HG03039 (cell line): Measurements from ENCODE around the gene P2RX6.

Experiments
- ATAC-seq: cut with Tn5 transposase; IDR thresholded peaks from one replicate; pipeline ENCODE4 v1.9.1; 2021; ENCODE audit warnings: mild to moderate bottlenecking, moderate library complexity; ENCODE audit not compliant: unreplicated experiment

The P2RX6 gene

DNA sequence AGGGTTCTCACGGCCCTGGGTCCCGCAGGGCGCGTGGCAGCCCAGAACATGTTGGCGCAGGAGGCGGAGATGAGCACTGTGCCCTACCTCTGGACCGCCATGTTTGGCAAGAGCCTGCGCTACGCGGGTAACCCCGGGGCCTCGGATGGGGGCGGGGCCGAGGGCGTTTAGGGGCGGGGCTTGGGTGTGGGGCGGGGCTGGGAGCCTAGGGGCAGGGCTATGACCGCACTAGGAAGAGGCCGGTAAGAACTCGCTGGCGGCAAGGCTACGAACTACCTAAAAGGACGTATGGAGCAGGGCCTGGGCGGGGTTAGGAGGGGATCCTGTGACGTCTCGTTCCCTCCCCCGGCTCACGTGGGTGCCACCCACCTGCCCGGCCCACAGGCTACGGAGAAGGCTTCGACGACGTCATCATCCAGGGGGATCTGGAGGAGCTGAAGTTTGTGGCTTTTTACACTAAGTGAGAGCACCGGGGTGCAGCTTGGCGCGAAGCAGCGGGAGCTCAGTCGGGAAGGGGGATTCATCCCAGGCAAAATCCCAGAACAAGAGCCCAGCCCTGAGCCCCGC is 35.6 kb upstream of the P2RX6 start:
- ATAC-seq = no peak

DNA sequence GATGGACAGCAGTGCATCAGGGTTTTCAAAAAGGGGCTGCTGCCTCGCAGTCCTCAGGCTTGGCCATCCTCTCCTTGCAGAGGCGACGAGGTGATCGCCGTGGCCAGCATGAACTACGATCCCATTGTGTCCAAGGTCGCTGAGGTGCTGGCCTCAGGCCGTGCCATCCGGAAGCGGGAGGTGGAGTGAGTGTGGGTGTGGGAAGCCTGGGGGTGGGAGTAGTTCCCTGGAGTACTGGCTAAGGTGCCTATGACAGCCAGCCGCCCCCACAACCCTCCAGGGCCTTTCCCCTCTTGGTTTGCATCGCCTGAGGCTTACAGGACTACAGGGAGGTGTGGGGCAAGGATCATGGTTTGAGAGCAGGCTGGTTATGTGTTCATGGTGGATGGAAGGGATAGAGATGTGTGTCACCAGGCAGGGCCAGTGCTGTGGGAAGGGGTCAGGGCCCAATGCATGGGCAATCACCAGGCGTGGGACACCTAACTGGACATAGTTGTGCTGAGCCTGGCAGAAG is 35.0 kb upstream of the P2RX6 start:
- ATAC-seq = no peak

- ATAC-seq = no peak
Measured at GRCh38 chr22:20980523-20980922, 34.4 kb upstream of the P2RX6 start.

DNA sequence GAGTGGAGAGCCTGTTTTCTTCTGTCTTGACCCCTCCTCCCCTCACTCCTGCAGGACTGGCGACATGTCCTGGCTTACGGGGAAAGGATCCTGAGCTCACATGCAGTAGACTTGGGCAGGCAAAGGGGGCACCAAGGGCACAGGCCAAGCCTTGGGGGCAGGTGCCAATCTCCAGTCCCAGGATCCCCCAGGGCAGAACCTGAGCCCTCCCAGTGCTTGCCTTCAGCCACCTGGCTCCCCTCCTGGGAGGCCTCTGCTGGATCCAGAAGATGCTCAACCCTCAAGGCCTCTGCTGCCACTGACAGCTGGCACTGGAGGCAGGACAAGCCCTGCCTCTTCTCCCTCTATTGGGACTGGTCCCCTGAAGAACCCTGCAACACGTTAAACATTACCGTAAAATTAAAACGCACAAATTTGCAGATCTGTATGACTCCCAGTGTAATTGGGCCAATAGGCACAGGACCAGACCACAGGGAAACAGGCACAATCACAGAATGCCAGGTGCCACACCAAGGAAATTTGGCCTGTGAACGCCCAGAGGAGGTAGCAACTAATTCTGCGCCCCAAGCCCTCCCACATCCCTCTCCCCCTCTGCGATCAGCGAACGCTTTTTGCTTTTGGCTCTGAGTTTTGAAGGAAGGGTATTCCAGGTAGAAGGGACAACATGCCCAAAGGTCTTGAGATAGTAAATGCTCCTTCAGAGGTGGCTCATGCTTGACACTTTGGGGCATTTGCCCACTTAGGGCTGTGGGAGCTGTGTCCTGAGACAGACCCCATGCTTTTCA is 33.8 kb upstream of the P2RX6 start:
- ATAC-seq = no peak

- peak; percentile 69 for ATAC-seq
Measured at GRCh38 chr22:20981787-20982562, 33.0 kb upstream of the P2RX6 start, which contains the start of gene LZTR1. Gene LZTR1 (plus strand): TSS chr22:20982297. CDS start chr22:20982372, 75 bp downstream.

GRCh38 chr22:20982563-20982882 is 32.4 kb upstream of the P2RX6 start:
- peak; percentile 13 for ATAC-seq

GRCh38 chr22:20983081-20983771 is 31.7 kb upstream of the P2RX6 start:
- no peak for ATAC-seq

DNA sequence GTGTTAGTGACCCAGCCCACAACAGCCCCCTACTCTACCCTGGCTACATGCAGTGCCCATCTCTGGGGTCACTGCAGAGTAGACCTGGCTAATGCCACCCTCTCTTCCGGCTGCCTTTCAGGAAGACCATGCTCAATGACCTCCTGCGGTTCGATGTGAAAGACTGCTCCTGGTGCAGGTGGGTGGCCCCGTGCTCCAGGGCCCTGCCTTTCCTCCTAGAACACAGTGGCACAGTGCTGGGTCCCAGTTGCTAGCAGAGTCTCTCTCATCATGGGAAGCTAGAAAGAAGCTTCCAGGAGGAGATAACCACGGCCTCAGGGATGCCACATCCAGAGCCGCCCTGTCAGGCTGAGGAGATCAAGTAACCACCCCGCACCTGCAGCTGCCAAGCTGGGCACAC is 29.2 kb upstream of the P2RX6 start:
- ATAC-seq = no peak

DNA sequence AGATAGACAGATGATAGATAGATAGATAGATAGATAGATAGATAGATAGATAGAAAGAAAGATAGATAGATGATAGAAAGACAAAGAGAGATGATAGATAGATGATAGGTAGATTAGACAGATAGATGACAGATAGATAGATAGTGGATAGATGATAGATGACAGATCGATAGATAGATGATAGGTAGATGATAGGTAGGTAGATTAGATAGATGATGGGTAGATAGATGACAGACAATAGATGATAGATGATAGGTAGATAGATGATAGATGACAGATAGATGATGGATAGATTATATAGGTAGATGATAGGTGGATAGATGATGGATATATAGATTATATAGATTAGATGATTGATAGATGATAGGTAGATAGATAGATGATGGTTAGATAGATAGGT is 28.6 kb upstream of the P2RX6 start:
- no peak for ATAC-seq

DNA sequence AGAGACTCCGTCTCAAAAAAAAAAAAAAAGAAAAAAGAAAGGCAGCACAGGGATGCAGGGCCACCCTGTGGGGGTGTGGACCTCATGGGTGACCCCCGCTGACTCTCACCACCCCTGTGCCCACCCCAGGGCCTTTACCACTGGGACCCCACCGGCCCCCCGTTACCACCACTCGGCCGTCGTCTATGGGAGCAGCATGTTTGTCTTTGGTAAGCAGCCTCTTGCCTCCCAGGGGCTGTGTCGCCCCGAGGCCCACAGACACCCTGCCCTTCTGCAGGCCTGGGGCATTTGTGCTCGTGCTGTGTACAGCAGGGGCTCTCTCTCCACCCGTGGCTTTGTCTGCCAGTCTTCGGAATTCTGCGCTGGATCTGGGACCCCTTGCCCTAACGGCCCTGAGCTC is 27.6 kb upstream of the P2RX6 start:
- no peak for ATAC-seq

DNA sequence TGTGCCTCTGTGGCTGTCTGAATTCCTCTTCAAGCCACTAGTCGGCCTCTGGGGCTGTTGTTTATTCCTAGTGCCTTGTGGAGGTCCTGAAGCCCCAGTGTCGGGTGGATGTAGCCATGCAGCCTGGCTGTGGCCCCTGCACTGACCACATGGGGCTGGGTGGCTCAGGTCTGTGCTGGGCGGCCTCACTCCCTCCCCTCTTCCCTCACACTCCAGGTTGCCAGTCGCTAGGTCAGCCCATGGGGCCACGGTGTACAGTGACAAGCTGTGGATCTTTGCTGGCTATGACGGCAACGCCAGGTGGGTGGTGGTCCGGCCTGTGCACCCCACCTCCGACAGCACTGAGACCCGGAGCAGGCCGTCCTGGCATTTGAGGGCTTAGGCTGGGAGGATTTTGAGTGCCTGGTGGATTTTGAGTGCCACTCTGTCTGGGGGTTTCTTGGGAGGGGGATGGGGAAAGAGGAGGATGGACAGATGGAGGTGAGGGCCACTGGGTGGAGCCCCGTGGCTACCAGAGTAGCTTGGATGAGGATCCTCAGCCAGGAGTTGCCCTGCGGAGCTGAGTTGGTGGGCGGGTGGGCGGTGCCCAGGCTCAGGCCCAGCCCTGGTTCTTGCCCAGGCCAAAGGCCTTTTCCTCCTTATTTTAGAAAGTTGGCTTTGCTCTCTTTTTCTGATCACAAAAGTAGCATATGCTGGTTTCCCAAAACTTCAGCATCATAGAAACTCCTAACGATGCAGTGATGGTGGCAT is 26.2 kb upstream of the P2RX6 start:
- no peak for ATAC-seq

GRCh38 chr22:20989323-20990138 is 25.4 kb upstream of the P2RX6 start:
- ATAC-seq = no peak

GRCh38 chr22:20990184-20991180 is 24.5 kb upstream of the P2RX6 start:
- ATAC-seq = no peak

GRCh38 chr22:20991252-20992055 is 23.5 kb upstream of the P2RX6 start:
- no peak for ATAC-seq

DNA sequence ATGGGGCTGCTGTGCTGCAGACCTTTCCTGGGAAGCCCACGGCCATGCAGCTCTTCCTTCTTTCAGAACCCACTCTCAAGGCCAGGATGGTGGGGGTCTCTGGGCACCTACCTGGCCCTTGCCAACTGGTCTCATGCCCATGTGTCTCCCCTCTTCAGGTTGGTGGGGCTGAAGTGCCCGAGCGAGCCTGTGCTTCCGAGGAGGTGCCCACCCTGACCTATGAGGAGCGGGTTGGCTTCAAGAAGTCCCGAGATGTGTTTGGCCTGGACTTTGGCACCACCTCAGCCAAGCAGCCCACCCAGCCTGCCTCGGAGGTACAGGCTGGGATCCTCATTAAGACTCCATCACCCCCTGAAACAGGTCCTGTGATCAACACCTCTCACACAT is 22.9 kb upstream of the P2RX6 start:
- ATAC-seq = no peak

GRCh38 chr22:20992456-20993303 is 22.3 kb upstream of the P2RX6 start:
- no peak for ATAC-seq
